IgD-negative memory B cell (primary cell): ENCODE data around the gene ACOX1. TPM values are rescaled to one million over a fixed set of nuclear protein-coding genes. Genes with fewer than 3 reads are reported as not detected.

Experiments used
- H3K27ac Mint-ChIP-seq, 3 donors: one replicate each; pipeline ENCODE4 v1.8.0; 2020 to 2022; ENCODE audit warnings: mild to moderate bottlenecking in 3 of 3, mixed read lengths in 3 of 3, moderate library complexity in 1 of 3
- H3K27me3 Mint-ChIP-seq: one replicate; pipeline ENCODE4 v1.8.0; 2021; ENCODE audit warnings: mixed read lengths
- H3K36me3 Mint-ChIP-seq: one replicate; pipeline ENCODE4 v1.8.0; 2020; ENCODE audit warnings: mild to moderate bottlenecking, mixed read lengths
- H3K4me1 Mint-ChIP-seq, 3 donors: one replicate each; pipeline ENCODE4 v1.8.0; 2020 to 2022; ENCODE audit warnings: mixed read lengths in 3 of 3, mild to moderate bottlenecking in 1 of 3
- H3K4me3 Mint-ChIP-seq, 4 donors: one replicate each; pipeline ENCODE4 v1.8.0; 2020 to 2022; ENCODE audit warnings: mild to moderate bottlenecking in 4 of 4, mixed read lengths in 4 of 4, moderate library complexity in 3 of 4
- H3K9me3 Mint-ChIP-seq, 3 donors: one replicate each; pipeline ENCODE4 v1.8.0; 2020 to 2021; ENCODE audit warnings: mixed read lengths in 3 of 3, mild to moderate bottlenecking in 1 of 3
- polyA plus RNA-seq: library from polyadenylated mRNA; unstranded; fragments of 300-500 nt; fragmentation: Illumina TruSeq; gene quantifications from one replicate; pipeline ENCODE4 v1.2.3, GENCODE V29; 2021

Gene ACOX1
- polyA plus RNA-seq, 1 donor from 2014 or later, result 19.3 TPM

GRCh38 chr17:75942473-75942872, 36.5 kb downstream of the ACOX1 start:
- Mint-ChIP-seq H3K4me3 (peak overlapping the region in 2 of 4 donors; percentile 24 to 47), H3K4me1 (peaks cover 0 to 9% (median 6%) of the 10 kb centered on the region in 3 donors), H3K36me3 (no peaks in the 10 kb centered on the region), H3K27ac (no peak overlapping the region), H3K9me3 (no peaks in the 10 kb centered on the region), H3K27me3 (no peaks in the 10 kb centered on the region)

- peak overlapping the region; percentile 83 to 94 (median 88) for H3K4me3 Mint-ChIP-seq
- no peaks in the 10 kb centered on the region for H3K27me3 Mint-ChIP-seq
- no peaks in the 10 kb centered on the region for H3K36me3 Mint-ChIP-seq
- peak overlapping the region in 2 of 3 donors; percentile 34 to 67 for H3K27ac Mint-ChIP-seq
- no peaks in the 10 kb centered on the region for H3K9me3 Mint-ChIP-seq
- peaks cover 0 to 9% (median 6%) of the 10 kb centered on the region in 3 donors for H3K4me1 Mint-ChIP-seq
Observed at GRCh38 chr17:75941442-75941819, 37.5 kb downstream of the ACOX1 start.

GRCh38 chr17:75940727-75941441, 38.1 kb downstream of the ACOX1 start, which contains the start of gene FBF1:
FBF1 (minus strand) TSS chr17:75941042; CDS start chr17:75938149, 2,893 bp downstream.
- Mint-ChIP-seq H3K4me3 (peak within 1 kb of the TSS; percentile 83 to 94 (median 88)), H3K27me3 (no peaks in the 10 kb centered on the region), H3K9me3 (no peaks in the 10 kb centered on the region), H3K4me1 (peaks cover 0 to 9% (median 6%) of the 10 kb centered on the region in 3 donors), H3K27ac (peak within 1 kb of the TSS; percentile 34 to 74 (median 67)), H3K36me3 (no peaks in the 10 kb centered on the region)

GRCh38 chr17:75937652-75938051, 41.3 kb downstream of the ACOX1 start:
- H3K36me3 Mint-ChIP-seq, result no peaks in the 10 kb centered on the region
- H3K27me3 Mint-ChIP-seq, result no peaks in the 10 kb centered on the region
- H3K4me3 Mint-ChIP-seq, result no peak overlapping the region
- no peaks in the 10 kb centered on the region for H3K9me3 Mint-ChIP-seq
- no peak overlapping the region for H3K27ac Mint-ChIP-seq
- H3K4me1 Mint-ChIP-seq, result peaks cover 0 to 9% (median 6%) of the 10 kb centered on the region in 3 donors

- H3K27ac Mint-ChIP-seq, result no peak overlapping the region
- no peak overlapping the region for H3K4me3 Mint-ChIP-seq
- no peaks in the 10 kb centered on the region for H3K9me3 Mint-ChIP-seq
- H3K4me1 Mint-ChIP-seq, result no peaks in the 10 kb centered on the region
- H3K36me3 Mint-ChIP-seq, result no peaks in the 10 kb centered on the region
- H3K27me3 Mint-ChIP-seq, result no peaks in the 10 kb centered on the region
Observed at GRCh38 chr17:75933808-75934207, 45.2 kb downstream of the ACOX1 start.

GRCh38 chr17:75932852-75933251, 46.1 kb downstream of the ACOX1 start:
- H3K4me3 Mint-ChIP-seq, result no peak overlapping the region
- H3K27ac Mint-ChIP-seq, result no peak overlapping the region
- H3K27me3 Mint-ChIP-seq, result no peaks in the 10 kb centered on the region
- H3K9me3 Mint-ChIP-seq, result no peaks in the 10 kb centered on the region
- H3K4me1 Mint-ChIP-seq, result no peaks in the 10 kb centered on the region
- no peaks in the 10 kb centered on the region for H3K36me3 Mint-ChIP-seq

GRCh38 chr17:75931062-75931461, 47.9 kb downstream of the ACOX1 start:
- no peaks in the 10 kb centered on the region for H3K4me1 Mint-ChIP-seq
- no peak overlapping the region for H3K4me3 Mint-ChIP-seq
- H3K27ac Mint-ChIP-seq, result no peak overlapping the region
- H3K36me3 Mint-ChIP-seq, result no peaks in the 10 kb centered on the region
- H3K9me3 Mint-ChIP-seq, result no peaks in the 10 kb centered on the region
- no peaks in the 10 kb centered on the region for H3K27me3 Mint-ChIP-seq

- H3K36me3 Mint-ChIP-seq, result no peaks in the 10 kb centered on the region
- no peak overlapping the region for H3K27ac Mint-ChIP-seq
- no peak overlapping the region for H3K4me3 Mint-ChIP-seq
- no peaks in the 10 kb centered on the region for H3K4me1 Mint-ChIP-seq
- H3K9me3 Mint-ChIP-seq, result no peaks in the 10 kb centered on the region
- H3K27me3 Mint-ChIP-seq, result no peaks in the 10 kb centered on the region
Observed at GRCh38 chr17:75927286-75927922, 51.6 kb downstream of the ACOX1 start.

GRCh38 chr17:75926456-75926855, 52.5 kb downstream of the ACOX1 start:
- Mint-ChIP-seq H3K27ac (no peak overlapping the region), H3K27me3 (no peaks in the 10 kb centered on the region), H3K4me1 (no peaks in the 10 kb centered on the region)

GRCh38 chr17:75925912-75926311, 53.1 kb downstream of the ACOX1 start:
- peak overlapping the region in 1 of 3 donors; percentile 53 for H3K27ac Mint-ChIP-seq
- H3K36me3 Mint-ChIP-seq, result no peaks in the 10 kb centered on the region
- H3K27me3 Mint-ChIP-seq, result no peaks in the 10 kb centered on the region
- no peak overlapping the region for H3K4me3 Mint-ChIP-seq
- H3K4me1 Mint-ChIP-seq, result no peaks in the 10 kb centered on the region
- no peaks in the 10 kb centered on the region for H3K9me3 Mint-ChIP-seq

More at GRCh38 chr17:75926456-75926855, 52.5 kb downstream of the ACOX1 start:
- H3K9me3 Mint-ChIP-seq, result no peaks in the 10 kb centered on the region
- no peak overlapping the region for H3K4me3 Mint-ChIP-seq
- no peaks in the 10 kb centered on the region for H3K36me3 Mint-ChIP-seq

- Mint-ChIP-seq H3K4me3 (peak overlapping the region in 1 of 4 donors; percentile 54), H3K36me3 (no peaks in the 10 kb centered on the region), H3K27ac (no peak overlapping the region), H3K9me3 (no peaks in the 10 kb centered on the region), H3K27me3 (no peaks in the 10 kb centered on the region), H3K4me1 (no peaks in the 10 kb centered on the region)
Observed at GRCh38 chr17:75925103-75925502, 53.9 kb downstream of the ACOX1 start.

GRCh38 chr17:75922963-75923874, 55.7 kb downstream of the ACOX1 start:
- Mint-ChIP-seq H3K4me3 (no peak overlapping the region), H3K27me3 (no peaks in the 10 kb centered on the region), H3K36me3 (no peaks in the 10 kb centered on the region), H3K27ac (no peak overlapping the region), H3K4me1 (no peaks in the 10 kb centered on the region), H3K9me3 (no peaks in the 10 kb centered on the region)

- Mint-ChIP-seq H3K27ac (no peak overlapping the region), H3K4me1 (no peaks in the 10 kb centered on the region), H3K9me3 (no peaks in the 10 kb centered on the region), H3K4me3 (no peak overlapping the region), H3K27me3 (no peaks in the 10 kb centered on the region), H3K36me3 (no peaks in the 10 kb centered on the region)
Observed at GRCh38 chr17:75922173-75922961, 56.6 kb downstream of the ACOX1 start.

GRCh38 chr17:75921596-75921995, 57.4 kb downstream of the ACOX1 start:
- H3K9me3 Mint-ChIP-seq, result no peaks in the 10 kb centered on the region
- peaks cover 0 to 1% (median 0%) of the 10 kb centered on the region in 3 donors for H3K4me1 Mint-ChIP-seq
- no peak overlapping the region for H3K4me3 Mint-ChIP-seq
- no peak overlapping the region for H3K27ac Mint-ChIP-seq
- H3K27me3 Mint-ChIP-seq, result no peaks in the 10 kb centered on the region
- H3K36me3 Mint-ChIP-seq, result peaks cover 3% of the 10 kb centered on the region
